ENCODE results near the gene KLF6. TPM values are rescaled to one million over a fixed set of nuclear protein-coding genes. Genes with fewer than 3 reads are reported as not detected.

The KLF6 gene
- 30.7 and 35.9 TPM in 2 replicates for total RNA-seq (2014; rRNA removed)
- 48.4 TPM for polyA plus RNA-seq (2012)

- no peak for DNase-seq (ENCODE audit: low read depth)
These were observed at the start of gene KLF6 for GRCh38 chr10:3784510-3785250. Gene KLF6, minus strand, starts transcription at chr10:3785209. Its CDS starts 195 bp downstream, at chr10:3785014.

GRCh38 chr10:3834404-3834803 is 49.4 kb upstream of the KLF6 start:
- no peak for DNase-seq (ENCODE audit: low read depth)

GRCh38 chr10:3833046-3833445 is 48.0 kb upstream of the KLF6 start:
- no peak for DNase-seq (ENCODE audit: low read depth)

- no peak for DNase-seq (ENCODE audit: low read depth)
These were observed 47.2 kb upstream of the KLF6 start for GRCh38 chr10:3832022-3832786.

GRCh38 chr10:3831608-3832007 is 46.6 kb upstream of the KLF6 start:
- no peak for DNase-seq (ENCODE audit: low read depth)

- DNase-seq (ENCODE audit: low read depth): no peak
These were observed 45.9 kb upstream of the KLF6 start for GRCh38 chr10:3830946-3831345.

- no peak for DNase-seq (ENCODE audit: low read depth)
These were observed 44.4 kb upstream of the KLF6 start for GRCh38 chr10:3829156-3830050.

GRCh38 chr10:3828404-3829155 is 43.6 kb upstream of the KLF6 start:
- peak; percentile 75 for DNase-seq (ENCODE audit: low read depth)

- DNase-seq (ENCODE audit: low read depth): no peak
These were observed 42.9 kb upstream of the KLF6 start for GRCh38 chr10:3827768-3828403.

- no peak for DNase-seq (ENCODE audit: low read depth)
These were observed 42.3 kb upstream of the KLF6 start for GRCh38 chr10:3827266-3827665.

GRCh38 chr10:3825862-3826351 is 40.9 kb upstream of the KLF6 start:
- DNase-seq (ENCODE audit: low read depth): peak; percentile 84

GRCh38 chr10:3825244-3825643 is 40.2 kb upstream of the KLF6 start:
- DNase-seq (ENCODE audit: low read depth): peak; percentile 97

- DNase-seq (ENCODE audit: low read depth): no peak
These were observed 37.7 kb upstream of the KLF6 start for GRCh38 chr10:3822541-3823330.

- DNase-seq (ENCODE audit: low read depth): peak; percentile 81
These were observed 35.2 kb upstream of the KLF6 start for GRCh38 chr10:3820255-3820654.

- no peak for DNase-seq (ENCODE audit: low read depth)
These were observed 32.0 kb upstream of the KLF6 start for GRCh38 chr10:3816995-3817394.

- DNase-seq (ENCODE audit: low read depth): no peak
These were observed 29.8 kb upstream of the KLF6 start for GRCh38 chr10:3814838-3815220.

GRCh38 chr10:3813986-3814837 is 29.2 kb upstream of the KLF6 start:
- DNase-seq (ENCODE audit: low read depth): peak; percentile 90

GRCh38 chr10:3813267-3813666 is 28.3 kb upstream of the KLF6 start:
- peak; percentile 42 for DNase-seq (ENCODE audit: low read depth)

- DNase-seq (ENCODE audit: low read depth): no peak
These were observed 27.1 kb upstream of the KLF6 start for GRCh38 chr10:3812141-3812540.

Data from LHCN-M2 (cell line).